SU-DHL-6 (cell line): ENCODE results near the gene SCGB3A1.

Experiments used
- CTCF ChIP-seq: fragments of 200-600 bp; sonication (generic); IDR thresholded peaks from one replicate; pipeline ENCODE4 v1.5.1; 2017; ENCODE audit warnings: antibody characterized with exemption, mild to moderate bottlenecking, low read length, moderate library complexity; ENCODE audit not compliant: insufficient read depth, poor library complexity, severe bottlenecking
- EZH2phosphoT487 ChIP-seq: fragments of 200-600 bp; sonication (generic), shearing (Covaris generic); conservative IDR thresholded peaks from 2 replicates; pipeline ENCODE4 v1.6.1; 2018; ENCODE audit warnings: mild to moderate bottlenecking, antibody characterized with exemption, low read length, moderate library complexity, mixed read lengths

GRCh38 chr5:180628827-180629750 is 37.8 kb upstream of the SCGB3A1 start:
- TF ChIP-seq EZH2phosphoT487 = no peak
- no peak for TF ChIP-seq CTCF
